Pancreas (tissue), 10 donors: ENCODE measurements around the gene SOS1. TPM values are rescaled to one million over a fixed set of nuclear protein-coding genes. Genes with fewer than 3 reads are reported as not detected.

Source experiments
- ATAC-seq, 4 donors: fragments of 200-7000 bp; cut with Tn5 transposase; one replicate each; pipeline versions ENCODE4 v1.8.0 to v1.9.1; 2020; ENCODE audit warnings: mild to moderate bottlenecking in 4 of 4, moderate library complexity in 4 of 4
- DNase-seq, 6 donors: peaks; one replicate each; pipeline ENCODE4 v3.0.0-alpha.2; 2020
- FAIRE-seq: peaks from 2 replicates; lab custom pipeline; 2012; peaks lifted over from hg19 to GRCh38; lab: Jason Lieb, UNC
- H3K27ac ChIP-seq, 4 donors: fragments of 200-600 bp; sonication (generic); 1 replicate in 3 of 4; 2 replicates in 1 of 4; pipeline versions ENCODE4 v1.5.0 to v1.8.0; 2020
- H3K27me3 ChIP-seq, 4 donors: fragments of 200-600 bp; one replicate each; pipeline ENCODE4 v1.8.0; 2021
- H3K36me3 ChIP-seq, 3 donors: fragments of 200-600 bp; sonication (generic) in 1 of 3; one replicate each; pipeline versions ENCODE4 v1.5.0 to v1.8.0; 2020 to 2021
- H3K4me1 ChIP-seq, 3 donors: fragments of 200-600 bp; one replicate each; pipeline ENCODE4 v1.8.0; 2021
- H3K4me3 ChIP-seq, 4 donors: fragments of 200-600 bp; sonication (generic) in 2 of 4; one replicate each; pipeline versions ENCODE4 v1.5.0 to v1.8.0; 2020 to 2021
- H3K9me3 ChIP-seq, 4 donors: fragments of 200-600 bp; one replicate each; pipeline ENCODE4 v1.8.0; 2021
- CTCF ChIP-seq, 4 donors: fragments of 200-600 bp; sonication (generic) in 3 of 4; IDR thresholded peaks; one replicate each; pipeline versions ENCODE4 v1.5.0 to v1.8.0; 2021; ENCODE audit warnings: antibody characterized with exemption in 4 of 4
- WGBS, 2 donors: extraction: QIAGEN DNeasy Blood & Tissue Kit; methylation state at CpG; one replicate each; pipeline ENCODE4 v1.1.7; 2013; 5-methylcytosine and 5-hydroxymethylcytosine counted together
- intact Hi-C, 3 donors: fragments of 100-400 bp; cut with DNase I; formaldehyde crosslinking; loops; one replicate each; pipeline versions ENCODE4 v1.11.1 to v1.14.2; 2022
- polyA plus RNA-seq, 2 donors: library from polyadenylated mRNA; stranded (reverse); fragments of 200-250 nt; gene quantifications; one replicate each; pipeline ENCODE4 v1.2.3, GENCODE V29; 2013
- total RNA-seq, 6 donors: library from RNA; stranded (reverse); fragmentation: NEBNext Ultra II Directional in 4 of 6; extraction: Animal tissue kit (Norgen Biotek cat#: 25700) in 4 of 6; gene quantifications; one replicate each; pipeline versions ENCODE4 v1.2.1 to v1.2.4, GENCODE V29; 2021 to 2023
- donor health status: healthy with polysubstance abuse.
- donor health status: DM: no; HTN: no; CAD: no; lungs with moderate emphysema.
- donor health status: DM: no; HTN: no; CAD: no.
- donor health status: control.
- donor health status: control.
- donor health status: Bipolar disorder and iron deficiency.
- donor health status: DM: yes; HTN: yes; CAD: no.
- donor health status: DM: no; HTN: no; CAD: no.
- donor health status: DM: no; HTN: no; CAD: no.
- donor health status: DM: yes; HTN: yes; CAD: no.

Gene SOS1
- total and polyA plus RNA-seq, 8 donors = 3.2 to 22.6 (median 10.1) TPM

- 78 to 97% methylated on average over 2 of the region's 2 CpGs for WGBS, 2 donors
- intact Hi-C loops = no loop called here
- TF ChIP-seq CTCF (IDR thresholded peaks at IDR 0.05) = no peak
- Histone ChIP-seq H3K9me3 (no peaks in the 10 kb centered on the region), H3K4me3 (no peak overlapping the region), H3K27ac (no peak overlapping the region), H3K36me3 (no peaks in the 10 kb centered on the region), H3K27me3 (no peaks in the 10 kb centered on the region), H3K4me1 (no peaks in the 10 kb centered on the region)
- ATAC-seq = no peak
- DNase-seq = no peak
- no peak for FAIRE-seq
These were observed 31.7 kb upstream of the SOS1 start for GRCh38 chr2:39152504-39152903.

- no peak for TF ChIP-seq CTCF (IDR thresholded peaks at IDR 0.05)
- FAIRE-seq (no peak), DNase-seq (no peak), ATAC-seq (no peak)
- no peak overlapping the region for H3K4me3 ChIP-seq
- no peaks in the 10 kb centered on the region for H3K36me3 ChIP-seq
- no peaks in the 10 kb centered on the region for H3K27me3 ChIP-seq
- 62% methylated on average over 9 of the region's 9 CpGs for WGBS, 2 donors
- no peaks in the 10 kb centered on the region for H3K9me3 ChIP-seq
- intact Hi-C loops = no loop called here
- no peaks in the 10 kb centered on the region for H3K4me1 ChIP-seq
- H3K27ac ChIP-seq = no peak overlapping the region
These were observed 30.1 kb upstream of the SOS1 start for GRCh38 chr2:39150890-39151497.

- no peak for TF ChIP-seq CTCF (IDR thresholded peaks at IDR 0.05)
- FAIRE-seq (no peak), ATAC-seq (no peak), DNase-seq (no peak)
- 96 to 98% methylated on average over 6 of the region's 6 CpGs for WGBS, 2 donors
- intact Hi-C loops = no loop called here
- Histone ChIP-seq H3K27me3 (no peaks in the 10 kb centered on the region), H3K27ac (no peak overlapping the region), H3K9me3 (no peaks in the 10 kb centered on the region), H3K36me3 (no peaks in the 10 kb centered on the region), H3K4me3 (no peak overlapping the region), H3K4me1 (no peaks in the 10 kb centered on the region)
These were observed 29.3 kb upstream of the SOS1 start for GRCh38 chr2:39150102-39150562.

GRCh38 chr2:39146630-39147029 lies 25.8 kb upstream of the SOS1 start:
- Histone ChIP-seq H3K27me3 (no peaks in the 10 kb centered on the region), H3K4me3 (no peak overlapping the region), H3K27ac (no peak overlapping the region), H3K36me3 (no peaks in the 10 kb centered on the region), H3K9me3 (no peaks in the 10 kb centered on the region), H3K4me1 (no peaks in the 10 kb centered on the region)
- intact Hi-C loops = no loop called here
- ATAC-seq (no peak), FAIRE-seq (no peak), DNase-seq (no peak)
- no peak for TF ChIP-seq CTCF (IDR thresholded peaks at IDR 0.05)

GRCh38 chr2:39145906-39146421 lies 25.1 kb upstream of the SOS1 start:
- no peak overlapping the region for H3K27ac ChIP-seq
- intact Hi-C loops = no loop called here
- no peaks in the 10 kb centered on the region for H3K4me1 ChIP-seq
- WGBS, 2 donors = 73 to 84% methylated on average over 3 of the region's 3 CpGs
- H3K36me3 ChIP-seq = no peaks in the 10 kb centered on the region
- no peak for ATAC-seq
- TF ChIP-seq CTCF (IDR thresholded peaks at IDR 0.05) = no peak
- FAIRE-seq = no peak
- H3K9me3 ChIP-seq = no peaks in the 10 kb centered on the region
- H3K4me3 ChIP-seq = no peak overlapping the region
- DNase-seq = no peak
- H3K27me3 ChIP-seq = no peaks in the 10 kb centered on the region
